Measurements from ENCODE around the gene KRT81.
A peak's percentile ranks its signal among the peaks of the same experiment; 100 is the strongest.
"Not testable (repeated sequence)": the region's sequence is repeated elsewhere in the genome, so short reads cannot be mapped to it uniquely, and the experiment has no call there.

Gene KRT81

DNA sequence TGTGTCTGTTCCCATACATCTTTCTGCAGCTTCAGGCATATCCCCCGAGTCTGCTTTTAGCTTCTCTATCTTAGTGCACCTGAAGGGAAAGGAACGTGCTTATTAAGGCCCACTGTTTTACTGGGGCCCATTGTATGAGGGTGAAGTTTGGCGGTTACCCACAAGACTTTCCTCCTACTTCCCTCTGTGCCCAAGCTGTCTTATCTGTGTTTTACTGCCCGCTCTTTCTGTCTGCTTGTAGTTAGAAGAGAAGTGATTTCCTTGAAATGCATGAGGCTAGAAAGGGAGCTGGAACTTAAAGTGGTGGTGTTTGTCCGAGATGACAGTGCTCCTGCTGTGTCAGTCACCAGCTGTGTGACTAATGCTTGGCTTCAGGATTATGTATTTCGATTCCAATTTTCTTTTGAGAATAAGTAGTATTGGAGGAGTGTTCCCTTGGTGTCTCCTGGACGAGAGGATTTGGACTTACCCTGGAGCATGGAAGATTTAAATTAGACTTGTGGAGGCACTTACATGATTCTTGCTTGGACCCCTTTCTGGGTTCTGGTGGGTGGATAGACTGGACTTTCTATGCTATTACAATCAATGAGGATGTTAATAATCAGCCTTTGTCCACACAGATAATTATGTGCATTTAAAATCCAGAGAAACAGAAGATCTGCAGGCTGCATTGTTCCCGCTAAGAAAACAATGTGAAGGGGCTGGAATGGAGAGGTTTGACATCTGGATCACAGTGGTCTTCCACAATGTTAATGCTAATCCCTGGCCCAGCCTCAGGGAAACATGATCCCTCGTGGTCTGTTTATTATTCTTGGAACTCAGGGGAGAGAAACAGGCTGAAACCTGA, 30.8 kb downstream of the KRT81 start:
- Histone ChIP-seq H2BK12ac (ENCODE audit: low read length in 2 of 2) (no peak overlapping the region), H3K27me3 (ENCODE audit: control insufficient read depth in 1 of 2, insufficient read depth in 1 of 2, low read length in 2 of 2) (peaks cover 6 to 93% of the 10 kb centered on the region in 2 experiments), H3K23ac (ENCODE audit: low read length in 2 of 2) (no peak overlapping the region), H4K91ac (ENCODE audit: low read length) (no peak overlapping the region), H3K4me1 (ENCODE audit: control insufficient read depth, insufficient read depth, low read depth, low read length) (peaks cover 11% of the 10 kb centered on the region), H3K9ac (ENCODE audit: low read length) (no peak overlapping the region), H3K4me2 (ENCODE audit: low read length, poor library complexity, severe bottlenecking) (no peak overlapping the region), H3K18ac (ENCODE audit: low read depth in 1 of 2, low read length in 2 of 2) (no peak overlapping the region), H2BK5ac (ENCODE audit: low read depth, low read length, poor library complexity, severe bottlenecking) (no peak overlapping the region), H4K8ac (ENCODE audit: low read length) (no peak overlapping the region), H3K4me3 (ENCODE audit: insufficient read depth in 1 of 2, low read depth in 1 of 2, low read length in 2 of 2) (no peak overlapping the region), H2BK15ac (ENCODE audit: low read depth, poor library complexity, severe bottlenecking) (no peak overlapping the region), H2BK120ac (ENCODE audit: low read depth, low read length) (no peak overlapping the region), H3K14ac (ENCODE audit: low read length in 2 of 2) (no peak overlapping the region), H3K79me1 (replicated peaks; ENCODE audit: low read length, poor library complexity, severe bottlenecking) (no peaks in the 10 kb centered on the region), H2AK5ac (ENCODE audit: low read length, severe bottlenecking) (no peak overlapping the region), H3K27ac (ENCODE audit: low read length, poor library complexity, severe bottlenecking) (no peak overlapping the region), H3K36me3 (ENCODE audit: control insufficient read depth in 1 of 2, insufficient read depth in 2 of 2, low read depth in 1 of 2, low read length in 2 of 2) (no peaks in the 10 kb centered on the region), H3K9me3 (ENCODE audit: control insufficient read depth, low read length) (no peaks in the 10 kb centered on the region), H3K4ac (ENCODE audit: low read depth in 1 of 2, low read length in 2 of 2) (no peak overlapping the region), H2AFZ (ENCODE audit: low read depth, low read length) (no peak overlapping the region)
- DNase-seq: no peak
- WGBS: 78% methylated on average over 7 of the region's 9 CpGs

DNA sequence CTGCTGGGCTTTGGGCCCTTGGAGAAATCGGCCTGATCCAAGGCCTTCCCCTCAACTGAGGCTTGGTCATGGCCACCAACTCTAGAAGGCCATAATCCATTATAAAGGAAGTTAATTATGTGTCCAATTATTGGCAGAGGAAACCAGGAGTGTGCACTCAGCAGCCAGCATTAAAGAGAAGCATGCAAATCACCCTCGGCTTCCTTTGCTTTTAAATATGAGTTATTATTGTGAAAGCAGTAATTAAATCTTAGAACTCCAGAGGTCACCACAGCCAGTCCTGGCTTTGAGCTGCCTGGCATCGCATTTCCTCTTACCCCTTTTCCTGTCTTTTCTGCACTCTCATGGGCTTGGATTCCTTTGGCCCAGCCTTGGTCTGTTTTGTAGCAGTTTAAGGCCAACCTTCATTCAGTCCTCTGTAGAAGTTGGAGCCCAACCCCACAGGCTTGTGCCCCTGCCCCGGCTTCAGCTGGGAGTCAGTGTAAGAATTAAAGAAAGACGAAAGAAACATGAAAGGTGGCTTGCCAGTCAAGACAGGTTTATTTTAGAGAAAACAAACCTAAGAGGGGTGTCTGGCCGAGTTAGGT, 31.6 kb downstream of the KRT81 start:
- no peaks in the 10 kb centered on the region for H3K9me3 ChIP-seq (ENCODE audit: control insufficient read depth, low read length)
- no peak overlapping the region for H4K8ac ChIP-seq (ENCODE audit: low read length)
- no peak overlapping the region for H3K18ac ChIP-seq (ENCODE audit: low read depth in 1 of 2, low read length in 2 of 2)
- no peak overlapping the region for H3K9ac ChIP-seq (ENCODE audit: low read length)
- H3K27me3 ChIP-seq (ENCODE audit: control insufficient read depth in 1 of 2, insufficient read depth in 1 of 2, low read length in 2 of 2): peaks cover 6 to 100% of the 10 kb centered on the region in 2 experiments
- no peak overlapping the region for H3K14ac ChIP-seq (ENCODE audit: low read length in 2 of 2)
- H3K79me1 ChIP-seq (replicated peaks; ENCODE audit: low read length, poor library complexity, severe bottlenecking): no peaks in the 10 kb centered on the region
- no peak overlapping the region for H2AFZ ChIP-seq (ENCODE audit: low read depth, low read length)
- no peak overlapping the region for H4K91ac ChIP-seq (ENCODE audit: low read length)
- no peak overlapping the region for H3K27ac ChIP-seq (ENCODE audit: low read length, poor library complexity, severe bottlenecking)
- no peak overlapping the region for H2AK5ac ChIP-seq (ENCODE audit: low read length, severe bottlenecking)
- H3K4me1 ChIP-seq (ENCODE audit: control insufficient read depth, insufficient read depth, low read depth, low read length): peaks cover 11% of the 10 kb centered on the region
- no peak overlapping the region for H2BK5ac ChIP-seq (ENCODE audit: low read depth, low read length, poor library complexity, severe bottlenecking)
- no peak overlapping the region for H3K23ac ChIP-seq (ENCODE audit: low read length in 2 of 2)
- no peak overlapping the region for H3K4me3 ChIP-seq (ENCODE audit: insufficient read depth in 1 of 2, low read depth in 1 of 2, low read length in 2 of 2)
- no peak overlapping the region for H3K4me2 ChIP-seq (ENCODE audit: low read length, poor library complexity, severe bottlenecking)
- H2BK12ac ChIP-seq (ENCODE audit: low read length in 2 of 2): no peak overlapping the region
- H2BK15ac ChIP-seq (ENCODE audit: low read depth, poor library complexity, severe bottlenecking): no peak overlapping the region
- WGBS: 86% methylated on average over 5 of the region's 6 CpGs
- DNase-seq: no peak
- no peak overlapping the region for H2BK120ac ChIP-seq (ENCODE audit: low read depth, low read length)
- no peak overlapping the region for H3K4ac ChIP-seq (ENCODE audit: low read depth in 1 of 2, low read length in 2 of 2)
- H3K36me3 ChIP-seq (ENCODE audit: control insufficient read depth in 1 of 2, insufficient read depth in 2 of 2, low read depth in 1 of 2, low read length in 2 of 2): no peaks in the 10 kb centered on the region

DNA sequence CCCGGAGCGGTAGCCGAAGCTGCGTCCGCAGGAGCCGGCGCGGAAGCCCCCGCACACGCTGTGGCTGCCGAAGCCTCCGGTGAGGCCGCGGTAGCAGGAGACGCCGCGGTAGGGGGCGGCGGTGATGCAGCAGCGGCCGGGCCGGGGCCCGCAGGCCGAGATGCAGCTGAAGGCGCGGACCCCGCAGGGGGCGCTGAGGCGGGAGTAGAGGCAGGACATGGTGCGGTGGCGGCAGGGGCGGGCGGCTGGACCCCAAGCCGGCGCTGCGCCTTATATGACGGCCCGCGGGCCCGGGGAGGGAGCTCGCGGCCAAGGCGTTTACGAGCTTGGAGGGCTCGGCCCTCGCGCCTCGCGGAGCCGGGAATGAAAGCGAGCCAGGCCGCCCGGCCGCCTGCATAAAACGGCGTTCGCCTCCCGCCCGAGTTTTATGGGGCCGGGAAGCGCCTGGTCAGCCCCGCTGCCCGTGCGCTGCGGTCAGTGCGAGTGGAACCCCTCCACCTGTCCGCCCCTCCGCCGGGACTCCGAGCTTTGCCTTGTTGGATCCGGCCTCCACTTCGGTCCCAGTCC, 32.9 kb downstream of the KRT81 start:
- H3K4me2 ChIP-seq (ENCODE audit: low read length, poor library complexity, severe bottlenecking): peak overlapping the region; percentile 17
- no peaks in the 10 kb centered on the region for H3K79me1 ChIP-seq (replicated peaks; ENCODE audit: low read length, poor library complexity, severe bottlenecking)
- no peak overlapping the region for H2AFZ ChIP-seq (ENCODE audit: low read depth, low read length)
- WGBS: 36% methylated on average over 64 of the region's 72 CpGs
- no peak overlapping the region for H4K8ac ChIP-seq (ENCODE audit: low read length)
- H3K9me3 ChIP-seq (ENCODE audit: control insufficient read depth, low read length): no peaks in the 10 kb centered on the region
- H2BK15ac ChIP-seq (ENCODE audit: low read depth, poor library complexity, severe bottlenecking): no peak overlapping the region
- H4K91ac ChIP-seq (ENCODE audit: low read length): no peak overlapping the region
- H3K14ac ChIP-seq (ENCODE audit: low read length in 2 of 2): no peak overlapping the region
- peaks cover 14% of the 10 kb centered on the region for H3K4me1 ChIP-seq (ENCODE audit: control insufficient read depth, insufficient read depth, low read depth, low read length)
- no peak overlapping the region for H3K4me3 ChIP-seq (ENCODE audit: insufficient read depth in 1 of 2, low read depth in 1 of 2, low read length in 2 of 2)
- DNase-seq: no peak
- no peak overlapping the region for H3K4ac ChIP-seq (ENCODE audit: low read depth in 1 of 2, low read length in 2 of 2)
- H3K23ac ChIP-seq (ENCODE audit: low read length in 2 of 2): no peak overlapping the region
- no peak overlapping the region for H3K18ac ChIP-seq (ENCODE audit: low read depth in 1 of 2, low read length in 2 of 2)
- H2BK12ac ChIP-seq (ENCODE audit: low read length in 2 of 2): no peak overlapping the region
- no peaks in the 10 kb centered on the region for H3K36me3 ChIP-seq (ENCODE audit: control insufficient read depth in 1 of 2, insufficient read depth in 2 of 2, low read depth in 1 of 2, low read length in 2 of 2)
- no peak overlapping the region for H2BK120ac ChIP-seq (ENCODE audit: low read depth, low read length)
- H3K9ac ChIP-seq (ENCODE audit: low read length): no peak overlapping the region
- H2AK5ac ChIP-seq (ENCODE audit: low read length, severe bottlenecking): no peak overlapping the region
- no peak overlapping the region for H2BK5ac ChIP-seq (ENCODE audit: low read depth, low read length, poor library complexity, severe bottlenecking)
- H3K27ac ChIP-seq (ENCODE audit: low read length, poor library complexity, severe bottlenecking): no peak overlapping the region
- peaks cover 6 to 100% of the 10 kb centered on the region in 2 experiments for H3K27me3 ChIP-seq (ENCODE audit: control insufficient read depth in 1 of 2, insufficient read depth in 1 of 2, low read length in 2 of 2)

DNA sequence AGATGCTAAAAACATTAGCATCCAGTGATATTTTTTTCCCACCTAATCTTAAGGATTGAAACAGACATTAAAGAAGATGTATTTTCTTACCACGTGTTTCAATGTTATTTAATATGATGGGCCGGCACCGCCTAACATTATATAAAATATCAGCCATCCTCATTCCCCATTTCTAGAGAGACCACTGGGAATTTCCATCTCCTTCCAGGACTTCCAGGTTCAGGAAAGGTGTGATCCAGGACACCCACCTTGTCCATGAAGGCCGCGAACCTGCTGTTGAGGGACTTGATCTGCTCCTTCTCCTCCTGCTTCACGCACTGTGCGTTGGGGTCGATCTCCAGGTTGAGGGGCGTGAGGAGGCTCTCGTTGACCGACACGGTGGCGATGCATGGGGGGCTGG, 33.4 kb downstream of the KRT81 start:
- not testable (repeated sequence) for H3K79me1 ChIP-seq (replicated peaks; ENCODE audit: low read length, poor library complexity, severe bottlenecking); H3K14ac ChIP-seq (ENCODE audit: low read length in 2 of 2); H3K18ac ChIP-seq (ENCODE audit: low read depth in 1 of 2, low read length in 2 of 2); H3K4me3 ChIP-seq (ENCODE audit: insufficient read depth in 1 of 2, low read depth in 1 of 2, low read length in 2 of 2); H4K8ac ChIP-seq (ENCODE audit: low read length); H3K9me3 ChIP-seq (ENCODE audit: control insufficient read depth, low read length); H3K23ac ChIP-seq (ENCODE audit: low read length in 2 of 2); H2AFZ ChIP-seq (ENCODE audit: low read depth, low read length); H3K27ac ChIP-seq (ENCODE audit: low read length, poor library complexity, severe bottlenecking); H2BK15ac ChIP-seq (ENCODE audit: low read depth, poor library complexity, severe bottlenecking); H4K91ac ChIP-seq (ENCODE audit: low read length); H2BK120ac ChIP-seq (ENCODE audit: low read depth, low read length); H3K4ac ChIP-seq (ENCODE audit: low read depth in 1 of 2, low read length in 2 of 2); H2AK5ac ChIP-seq (ENCODE audit: low read length, severe bottlenecking); DNase-seq; H3K4me2 ChIP-seq (ENCODE audit: low read length, poor library complexity, severe bottlenecking); H3K36me3 ChIP-seq (ENCODE audit: control insufficient read depth in 1 of 2, insufficient read depth in 2 of 2, low read depth in 1 of 2, low read length in 2 of 2); H2BK12ac ChIP-seq (ENCODE audit: low read length in 2 of 2); H3K9ac ChIP-seq (ENCODE audit: low read length); H2BK5ac ChIP-seq (ENCODE audit: low read depth, low read length, poor library complexity, severe bottlenecking)
- 83% methylated on average over 13 of the region's 13 CpGs for WGBS
- peaks cover 18% of the 10 kb centered on the region for H3K4me1 ChIP-seq (ENCODE audit: control insufficient read depth, insufficient read depth, low read depth, low read length)
- peaks cover 6 to 98% of the 10 kb centered on the region in 2 experiments for H3K27me3 ChIP-seq (ENCODE audit: control insufficient read depth in 1 of 2, insufficient read depth in 1 of 2, low read length in 2 of 2)
